ENCODE measurements around the gene USP13.

DNA sequence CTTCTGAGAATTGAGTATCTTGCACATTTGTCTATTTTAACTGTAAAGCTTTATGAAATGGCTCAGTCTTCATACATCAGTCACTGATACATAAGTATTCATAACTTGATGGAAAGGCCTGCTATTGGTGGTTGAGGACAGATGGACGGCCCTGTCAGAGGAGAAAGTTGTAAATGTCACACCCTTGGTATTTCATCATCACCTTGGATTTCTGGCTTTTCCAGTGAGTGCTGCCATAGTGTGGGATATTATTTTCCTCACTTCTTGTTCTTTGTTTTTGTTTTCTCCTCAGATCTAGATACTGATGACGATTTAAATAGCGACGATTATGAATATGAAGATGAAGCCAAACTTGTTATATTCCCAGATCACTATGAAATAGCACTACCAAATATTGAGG, 47.9 kb downstream of the USP13 start:
- TF ChIP-seq, protein P1, sequence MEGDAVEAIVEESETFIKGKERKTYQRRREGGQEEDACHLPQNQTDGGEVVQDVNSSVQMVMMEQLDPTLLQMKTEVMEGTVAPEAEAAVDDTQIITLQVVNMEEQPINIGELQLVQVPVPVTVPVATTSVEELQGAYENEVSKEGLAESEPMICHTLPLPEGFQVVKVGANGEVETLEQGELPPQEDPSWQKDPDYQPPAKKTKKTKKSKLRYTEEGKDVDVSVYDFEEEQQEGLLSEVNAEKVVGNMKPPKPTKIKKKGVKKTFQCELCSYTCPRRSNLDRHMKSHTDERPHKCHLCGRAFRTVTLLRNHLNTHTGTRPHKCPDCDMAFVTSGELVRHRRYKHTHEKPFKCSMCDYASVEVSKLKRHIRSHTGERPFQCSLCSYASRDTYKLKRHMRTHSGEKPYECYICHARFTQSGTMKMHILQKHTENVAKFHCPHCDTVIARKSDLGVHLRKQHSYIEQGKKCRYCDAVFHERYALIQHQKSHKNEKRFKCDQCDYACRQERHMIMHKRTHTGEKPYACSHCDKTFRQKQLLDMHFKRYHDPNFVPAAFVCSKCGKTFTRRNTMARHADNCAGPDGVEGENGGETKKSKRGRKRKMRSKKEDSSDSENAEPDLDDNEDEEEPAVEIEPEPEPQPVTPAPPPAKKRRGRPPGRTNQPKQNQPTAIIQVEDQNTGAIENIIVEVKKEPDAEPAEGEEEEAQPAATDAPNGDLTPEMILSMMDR (conservative IDR thresholded peaks at IDR 0.05; ENCODE audit: low read length), result no peak
- TF ChIP-seq EZH2phosphoT487 (IDR thresholded peaks at IDR 0.05; ENCODE audit: borderline replicate concordance, low read depth, low read length), result no peak

All from OCI-LY7 (cell line).